NCI-H460 (cell line): Measurements from ENCODE around the gene SEMA3E. TPM values are rescaled to one million over a fixed set of nuclear protein-coding genes. Genes with fewer than 3 reads are reported as not detected.
"Not testable (repeated sequence)": the region's sequence is repeated elsewhere in the genome, so short reads cannot be mapped to it uniquely, and the experiment has no call there.

Source experiments
- DNase-seq: peaks from one replicate; pipeline ENCODE4 v3.0.0-alpha.2; 2016; ENCODE audit warnings: low read depth; ENCODE audit errors: extremely low read depth
- total RNA-seq: library from RNA; depleted of rRNA; stranded (reverse); fragments of >200 nt; shearing (Covaris generic); gene quantifications from 2 replicates; pipeline ENCODE4 v1.2.3, GENCODE V29; 2014

Gene SEMA3E
- total RNA-seq, 1 experiment from 2014 or later = 23.9 TPM

GRCh38 chr7:83562960-83563359 lies 86.0 kb downstream of the SEMA3E start:
- DNase-seq = no peak

DNA sequence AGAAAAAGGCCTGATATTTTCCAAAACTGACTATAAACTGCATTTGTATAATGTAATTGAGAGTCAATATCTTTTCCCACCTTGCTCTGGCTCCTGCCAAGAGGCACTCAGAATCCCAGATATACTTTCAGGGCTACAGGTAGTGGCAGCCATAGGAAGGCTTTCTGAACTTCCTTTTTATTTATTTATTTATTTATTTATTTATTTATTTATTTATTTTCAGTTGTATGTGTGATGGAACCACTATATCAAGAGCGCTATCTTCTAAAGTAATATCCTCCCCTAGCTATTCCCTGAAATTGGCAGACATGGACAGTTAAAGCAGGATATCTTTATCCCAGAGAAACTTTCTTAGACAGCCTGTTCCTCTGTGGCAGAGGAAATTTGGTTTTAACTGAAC lies 86.7 kb downstream of the SEMA3E start:
- no peak for DNase-seq

DNA sequence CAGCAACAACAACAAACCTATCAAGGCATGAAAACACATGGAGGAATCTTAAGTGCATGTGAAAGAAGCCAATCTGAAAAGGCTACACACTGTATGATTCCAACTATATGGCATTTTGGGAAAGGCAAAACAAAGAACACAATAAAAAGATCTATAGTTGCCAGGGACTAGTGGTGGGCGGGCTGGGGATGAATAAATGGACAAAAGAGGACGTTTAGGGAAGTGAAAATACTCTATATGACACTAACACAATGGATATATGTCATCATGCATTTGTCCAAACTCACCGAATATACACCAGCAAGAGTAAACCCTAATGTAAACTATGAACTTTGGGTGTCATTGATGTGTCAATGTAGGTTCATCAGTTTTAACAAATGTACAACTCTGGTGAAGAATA lies 89.1 kb downstream of the SEMA3E start:
- DNase-seq = no peak

DNA sequence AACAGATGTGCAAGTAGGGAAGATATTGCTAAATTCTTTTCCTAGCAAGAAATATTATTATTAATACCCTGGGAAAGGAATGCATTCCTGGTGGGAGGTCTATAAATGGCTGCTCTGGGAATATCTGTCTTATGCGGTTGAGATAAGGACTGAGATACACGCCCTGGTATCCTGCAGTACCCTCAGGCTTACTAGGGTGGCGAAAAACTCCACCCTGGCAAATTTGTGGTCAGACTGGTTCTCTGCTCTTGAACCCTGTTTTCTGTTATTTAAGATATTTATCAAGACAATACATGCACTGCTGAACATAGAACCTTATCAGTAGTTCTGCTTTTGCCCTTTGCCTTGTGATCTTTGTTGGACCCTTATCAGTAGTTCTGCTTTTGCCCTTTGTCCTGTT lies 96.4 kb downstream of the SEMA3E start:
- not testable (repeated sequence) for DNase-seq

DNA sequence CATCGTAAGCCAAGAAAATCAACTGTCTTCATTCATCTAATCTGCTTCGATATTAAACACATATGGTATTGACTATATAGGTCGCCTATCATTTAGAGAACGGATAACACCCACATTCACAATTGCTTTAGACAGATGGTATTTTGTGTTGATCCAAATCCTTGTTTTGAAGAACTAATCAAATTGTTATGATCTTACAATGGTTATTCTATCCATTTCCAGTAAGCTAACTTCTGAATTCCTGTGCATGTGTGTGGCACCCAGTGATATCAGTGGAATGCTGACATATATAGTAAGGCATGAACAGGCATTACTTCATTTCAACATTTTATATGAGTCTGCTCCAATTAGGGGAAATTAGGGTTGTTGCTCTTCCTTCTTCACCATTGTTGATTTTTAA lies 98.8 kb downstream of the SEMA3E start:
- no peak for DNase-seq

GRCh38 chr7:83548250-83548649 lies 100.7 kb downstream of the SEMA3E start:
- no peak for DNase-seq

DNA sequence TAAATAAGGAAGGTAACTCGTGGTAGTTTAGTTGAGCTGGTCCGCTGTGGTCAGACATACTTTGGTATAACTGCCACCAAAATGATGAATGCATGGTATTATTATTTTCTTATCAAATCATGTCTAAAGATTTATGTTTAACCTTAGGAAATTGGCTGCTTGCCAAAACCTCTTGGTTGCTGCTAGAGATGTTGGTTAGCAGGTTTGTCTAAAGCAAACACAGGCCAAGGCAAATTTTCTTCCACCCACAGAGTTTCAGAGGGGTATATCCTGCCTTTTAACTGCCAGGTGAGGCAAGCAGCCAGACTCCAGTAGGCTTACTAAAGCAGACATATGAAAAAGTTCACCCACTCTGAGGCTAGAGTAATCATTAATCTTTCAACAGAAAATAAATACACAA lies 101.4 kb downstream of the SEMA3E start:
- no peak for DNase-seq

DNA sequence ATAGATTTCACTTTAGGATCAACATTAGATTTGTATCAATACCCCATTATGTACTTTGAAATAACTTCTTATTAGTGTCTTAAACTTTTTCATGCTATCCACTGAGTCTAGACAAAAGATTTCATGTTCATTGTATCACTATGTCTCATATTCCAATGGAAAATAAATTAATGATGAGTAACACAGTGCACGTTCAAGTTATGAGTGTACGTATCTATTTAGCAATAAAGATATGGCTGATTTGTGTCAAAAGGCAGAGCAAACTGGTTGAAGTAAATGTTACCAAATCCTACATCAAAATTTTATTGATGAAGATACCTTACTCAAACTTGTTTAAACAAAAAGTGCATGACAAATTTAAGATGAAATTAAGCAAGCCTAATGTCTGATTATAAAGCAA lies 102.4 kb downstream of the SEMA3E start:
- DNase-seq = no peak

DNA sequence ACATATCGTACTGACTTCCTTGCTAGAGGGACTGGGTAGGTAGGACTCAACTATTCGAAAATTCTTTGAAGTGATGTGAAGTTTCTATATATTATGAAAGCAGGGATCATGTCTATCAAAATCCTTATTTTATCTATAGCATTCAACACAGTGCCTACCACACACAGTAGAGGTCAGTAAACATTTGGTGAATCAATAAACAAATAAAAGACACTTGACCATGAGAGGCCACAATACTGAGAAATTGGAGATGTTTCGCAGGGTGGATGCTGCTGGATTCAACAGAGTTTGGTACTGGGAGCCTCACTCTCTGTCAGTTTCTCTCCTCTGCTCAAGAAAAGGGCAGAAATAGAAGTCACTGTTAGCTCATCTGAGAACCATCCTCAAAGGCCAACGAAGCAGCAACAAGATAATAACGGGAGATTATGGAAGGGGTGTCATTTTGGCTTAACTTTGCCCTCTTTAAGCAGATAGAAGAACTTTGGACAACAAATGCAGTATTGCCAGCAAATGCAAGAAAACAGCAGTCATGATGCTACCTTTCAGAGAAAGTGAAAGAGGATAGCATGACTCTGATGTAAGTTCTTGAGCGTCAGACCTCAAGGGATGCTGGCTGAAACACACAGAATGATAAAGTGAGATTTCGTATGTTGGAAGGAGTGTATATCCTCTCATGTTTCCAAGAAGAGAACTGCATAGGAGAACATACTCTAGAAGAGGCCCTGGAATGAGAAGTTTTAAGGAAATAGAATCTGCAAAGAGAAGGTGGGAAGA lies 107.6 kb downstream of the SEMA3E start:
- no peak for DNase-seq

DNA sequence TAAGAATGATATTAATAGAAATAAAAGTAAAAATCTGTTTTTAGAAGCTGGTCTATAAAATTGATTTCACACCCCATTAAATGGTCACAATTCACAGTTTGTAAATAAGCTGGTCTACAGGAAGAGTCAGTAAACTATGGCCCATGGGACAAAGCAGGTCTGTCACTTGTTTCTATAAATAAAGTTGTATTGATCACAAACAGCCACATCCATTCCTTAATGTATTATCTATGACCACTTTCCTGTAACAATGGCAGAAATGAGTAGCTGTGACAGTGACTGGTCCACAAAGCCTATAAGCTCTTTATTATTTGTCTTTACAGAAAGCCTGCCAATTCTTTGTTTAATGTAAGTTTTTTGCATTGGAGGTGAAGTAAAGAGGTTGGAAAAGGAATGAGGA lies 114.5 kb downstream of the SEMA3E start:
- no peak for DNase-seq

- no peak for DNase-seq
Measured at GRCh38 chr7:83532219-83532618, 116.7 kb downstream of the SEMA3E start.

DNA sequence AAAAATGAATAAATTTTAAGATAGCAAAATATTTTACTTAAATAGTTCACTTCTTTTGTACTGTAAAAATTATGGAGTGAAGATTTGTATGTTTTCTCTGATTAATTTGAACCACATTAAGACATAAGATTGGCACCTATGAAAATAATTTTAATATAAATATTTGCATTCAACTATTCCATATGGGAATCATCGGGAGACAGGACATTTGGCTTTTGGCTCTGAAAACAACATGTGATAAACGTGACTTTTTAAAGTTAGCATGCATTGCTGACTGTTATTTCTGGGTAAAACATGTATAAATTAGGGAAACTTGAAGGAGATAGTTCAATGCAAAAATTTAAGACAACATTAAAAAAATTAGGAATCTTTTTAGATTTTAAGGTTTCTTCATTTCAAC lies 117.2 kb downstream of the SEMA3E start:
- DNase-seq = no peak

DNA sequence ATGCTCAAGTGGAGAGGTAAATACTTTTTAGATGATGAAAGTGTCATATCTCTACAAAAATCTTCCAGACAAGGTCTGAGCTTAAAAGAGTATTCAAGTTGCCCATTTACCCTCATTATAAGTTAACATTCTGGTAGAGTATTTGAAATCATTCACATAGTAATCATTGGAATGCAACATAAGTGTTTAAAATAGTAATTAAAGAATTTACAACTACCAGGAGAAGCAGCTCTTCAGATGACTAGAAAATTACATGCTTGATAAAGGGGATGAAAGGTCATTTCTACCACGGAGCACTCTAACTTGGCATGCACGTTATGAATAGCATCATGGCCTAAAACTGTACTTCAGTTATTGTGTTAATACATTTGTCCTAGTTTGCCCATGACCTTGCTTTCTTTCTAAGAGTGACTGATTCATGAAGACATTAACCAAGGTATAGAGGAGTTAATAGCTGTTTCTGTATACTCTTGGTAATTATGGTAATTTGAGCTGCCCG lies 120.0 kb downstream of the SEMA3E start:
- no peak for DNase-seq

DNA sequence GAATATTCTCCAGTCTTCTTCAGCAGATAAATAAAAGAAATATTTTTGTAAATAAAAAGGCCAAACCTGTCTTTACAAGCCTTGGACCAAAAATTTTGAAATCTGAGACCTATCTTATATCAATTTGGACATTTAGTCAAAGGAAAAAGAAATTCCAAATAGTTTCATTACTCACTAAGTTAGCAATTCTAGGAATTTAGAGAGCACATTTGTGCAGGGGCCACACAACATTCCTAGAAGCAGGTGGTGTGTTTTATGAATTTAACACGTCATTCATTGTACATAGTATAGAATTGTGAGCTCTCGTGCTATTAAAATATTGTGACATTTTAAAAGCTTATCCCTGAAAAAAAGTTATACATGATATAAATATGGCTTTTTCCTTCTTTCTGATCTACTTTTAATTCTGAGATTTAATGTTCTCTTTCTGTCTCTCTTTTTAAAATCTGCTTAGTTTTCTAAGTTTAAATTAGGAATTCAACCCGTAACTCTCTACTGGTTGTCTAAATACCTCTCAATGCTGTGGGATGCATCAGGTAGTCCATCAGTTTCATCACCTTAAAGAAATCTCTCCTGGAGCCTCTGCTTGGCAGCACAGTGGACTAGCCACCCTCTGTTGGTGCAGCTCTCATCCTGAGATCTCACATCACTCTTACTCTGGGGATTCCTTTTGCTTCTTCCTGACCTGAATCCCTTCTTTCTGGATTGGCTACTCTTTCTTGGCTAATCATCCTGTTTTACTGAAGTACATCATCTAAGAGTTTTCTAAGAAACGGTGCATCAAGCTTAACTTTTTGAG lies 124.5 kb downstream of the SEMA3E start:
- DNase-seq = no peak

- no peak for DNase-seq
Measured at GRCh38 chr7:83520726-83521125, 128.2 kb downstream of the SEMA3E start.

- DNase-seq = no peak
Measured at GRCh38 chr7:83519240-83519639, 129.7 kb downstream of the SEMA3E start.

- no peak for DNase-seq
Measured at GRCh38 chr7:83517035-83517700, 131.8 kb downstream of the SEMA3E start.

DNA sequence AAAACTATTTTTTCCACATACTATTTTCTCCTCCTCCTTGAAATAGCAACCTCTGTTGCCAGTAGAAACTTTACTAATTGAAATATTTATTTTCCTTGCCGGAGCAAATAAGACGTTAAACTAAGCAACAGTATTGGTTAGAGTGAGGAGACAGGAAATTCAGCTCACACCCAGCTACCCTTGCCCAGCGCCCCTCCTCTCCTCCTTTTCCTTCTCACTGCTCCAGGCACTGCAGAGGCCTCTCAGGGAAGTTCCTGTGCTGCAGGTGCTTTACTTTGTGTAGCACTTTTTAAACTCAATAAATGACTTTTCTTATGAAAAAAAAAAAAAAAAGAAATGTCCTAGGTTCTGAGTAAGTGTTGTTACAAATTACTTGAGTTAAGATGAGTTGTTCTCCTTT lies 134.0 kb downstream of the SEMA3E start:
- no peak for DNase-seq

DNA sequence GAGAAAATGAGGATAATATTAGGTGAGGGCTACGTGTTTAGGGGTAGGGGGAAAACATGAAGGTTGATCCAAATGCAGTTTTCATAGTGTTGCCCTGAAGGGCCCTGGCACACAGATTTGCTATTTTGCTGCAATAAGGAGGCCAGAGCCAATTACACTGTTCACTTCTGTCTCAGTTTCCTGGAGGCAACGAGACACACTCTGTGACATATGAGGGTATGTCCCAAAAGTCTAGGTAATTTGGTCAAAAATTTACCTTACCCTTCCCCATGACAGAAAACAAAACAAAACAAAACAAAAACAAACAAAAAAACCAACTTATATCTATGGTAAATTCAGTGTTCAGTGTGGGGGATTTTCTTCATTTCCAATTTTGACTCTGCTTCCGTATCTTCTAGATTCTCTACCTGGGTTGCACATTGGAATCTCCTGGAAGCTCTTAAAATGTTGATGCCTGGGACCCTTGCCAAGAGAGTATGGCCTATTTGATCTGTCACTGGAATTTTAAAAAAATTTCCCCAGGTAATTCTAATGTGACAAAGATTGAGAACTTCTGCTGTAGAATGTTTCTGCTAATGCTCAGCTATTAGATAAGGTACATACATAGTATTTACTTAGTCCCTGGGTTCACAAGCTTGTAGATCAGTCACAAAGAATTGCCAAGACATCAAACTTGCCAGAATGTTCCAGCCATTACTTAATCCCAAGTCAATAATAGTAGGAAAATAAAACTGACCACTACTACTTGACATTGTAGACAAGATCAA lies 139.5 kb downstream of the SEMA3E start:
- no peak for DNase-seq

GRCh38 chr7:83504330-83504729 lies 144.6 kb downstream of the SEMA3E start:
- DNase-seq = no peak

GRCh38 chr7:83502636-83503035 lies 146.3 kb downstream of the SEMA3E start:
- DNase-seq = no peak
